Right cardiac atrium (tissue), 5 donors: ENCODE data around the gene TREML2. TPM values are rescaled to one million over a fixed set of nuclear protein-coding genes. Genes with fewer than 3 reads are reported as not detected.

ENCODE experiments used
- ATAC-seq, 2 donors: fragments of 200-7000 bp; cut with Tn5 transposase; one replicate each; pipeline versions ENCODE4 v1.8.0 to v1.9.1; 2020; ENCODE audit warnings: moderate library complexity in 2 of 2, mild to moderate bottlenecking in 1 of 2
- DNase-seq, 3 donors: peaks; one replicate each; pipeline ENCODE4 v3.0.0-alpha.2; 2020
- H3K27ac ChIP-seq: one replicate; pipeline ENCODE4 v1.5.1; 2013; ENCODE audit warnings: mild to moderate bottlenecking, low read length, control low read depth, moderate library complexity
- H3K27me3 ChIP-seq: one replicate; pipeline ENCODE4 v1.6.1; 2013; ENCODE audit not compliant: control insufficient read depth, insufficient read depth
- H3K4me1 ChIP-seq: one replicate; pipeline ENCODE4 v1.6.1; 2013; ENCODE audit warnings: low read length; ENCODE audit not compliant: control insufficient read depth, insufficient read depth
- H3K4me3 ChIP-seq: one replicate; pipeline ENCODE4 v1.5.1; 2013; ENCODE audit warnings: low read length, control low read depth
- H3K9me3 ChIP-seq: one replicate; pipeline ENCODE4 v1.6.1; 2013; ENCODE audit warnings: low read length; ENCODE audit not compliant: control insufficient read depth
- WGBS: extraction: QIAGEN DNeasy Blood & Tissue Kit; methylation state at CpG from one replicate; pipeline ENCODE4 v1.1.7; 2013; 5-methylcytosine and 5-hydroxymethylcytosine counted together
- intact Hi-C, 4 donors: fragments of 100-400 bp; cut with DNase I; formaldehyde crosslinking; loops; one replicate each; pipeline versions ENCODE4 v1.11.0 to v1.14.0; 2022 to 2023
- polyA plus RNA-seq: library from polyadenylated mRNA; stranded (reverse); fragments of 200-250 nt; gene quantifications from one replicate; pipeline ENCODE4 v1.2.3, GENCODE V29; 2013
- total RNA-seq, 4 donors: library from RNA; stranded (reverse); fragmentation: NEBNext Ultra II Directional; extraction: Animal tissue kit (Norgen Biotek cat#: 25700); gene quantifications; one replicate each; pipeline ENCODE4 v1.2.1, GENCODE V29; 2021
- donor health status: healthy with polysubstance abuse.
- donor health status: DM: no; HTN: yes; CAD: no.
- donor health status: DM: no; HTN: no; CAD: no.
- donor health status: DM: no; HTN: yes; CAD: no; lungs with severe emphysema.
- donor health status: DM: yes; HTN: yes; CAD: no.

TREML2 gene
- total and polyA plus RNA-seq, 5 donors = 0.02 to 0.15 TPM; not detected in 3

- WGBS = 49% methylated on average over 12 of the region's 12 CpGs
- no peak overlapping the region for H3K27ac ChIP-seq
- H3K4me3 ChIP-seq = no peak overlapping the region
- H3K9me3 ChIP-seq = no peaks in the 10 kb centered on the region
- no peak for ATAC-seq
- no peaks in the 10 kb centered on the region for H3K4me1 ChIP-seq
- no peak for DNase-seq
- H3K27me3 ChIP-seq = no peaks in the 10 kb centered on the region
- intact Hi-C loops = no loop called here
Observed at GRCh38 chr6:41159415-41160082, 41.4 kb downstream of the TREML2 start.

GRCh38 chr6:41157323-41157722 lies 43.6 kb downstream of the TREML2 start:
- H3K27me3 ChIP-seq = no peaks in the 10 kb centered on the region

GRCh38 chr6:41156771-41157170 lies 44.2 kb downstream of the TREML2 start:
- H3K9me3 ChIP-seq = no peaks in the 10 kb centered on the region
- DNase-seq (no peak), ATAC-seq (no peak)
- H3K4me3 ChIP-seq = no peak overlapping the region
- no peaks in the 10 kb centered on the region for H3K27me3 ChIP-seq
- no peak overlapping the region for H3K27ac ChIP-seq
- intact Hi-C loops = no loop called here
- WGBS = 94% methylated on average over 6 of the region's 6 CpGs
- H3K4me1 ChIP-seq = no peaks in the 10 kb centered on the region

More at GRCh38 chr6:41157323-41157722, 43.6 kb downstream of the TREML2 start:
- H3K4me3 ChIP-seq = no peak overlapping the region
- intact Hi-C loops = no loop called here
- no peaks in the 10 kb centered on the region for H3K4me1 ChIP-seq
- no peaks in the 10 kb centered on the region for H3K9me3 ChIP-seq
- 82% methylated on average over 5 of the region's 5 CpGs for WGBS
- H3K27ac ChIP-seq = no peak overlapping the region
- ATAC-seq (peak; percentile 28 to 67), DNase-seq (peak in 1 of 3 donors; percentile 52)

DNA sequence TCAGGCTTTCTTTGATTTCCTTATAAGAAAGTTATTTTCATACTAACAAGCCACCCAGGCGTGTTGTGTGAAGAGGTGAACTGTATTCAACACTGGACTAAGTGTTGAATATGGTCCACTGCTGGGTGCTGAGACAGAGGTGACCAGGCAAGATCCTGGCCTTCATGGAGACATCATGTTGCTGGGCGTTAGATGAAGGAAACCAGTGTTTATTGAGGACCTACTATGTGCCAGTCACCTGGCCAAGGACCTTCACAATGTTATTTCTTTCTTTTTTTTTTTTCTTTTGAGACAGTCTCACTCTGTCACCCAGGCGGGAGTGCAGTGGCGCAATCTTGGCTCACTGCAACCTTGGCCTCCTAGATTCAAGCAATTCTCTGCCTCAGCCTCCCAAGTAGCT lies 44.9 kb downstream of the TREML2 start:
- no peaks in the 10 kb centered on the region for H3K4me1 ChIP-seq
- 92% methylated on average over 4 of the region's 4 CpGs for WGBS
- intact Hi-C loops = no loop called here
- DNase-seq (no peak), ATAC-seq (no peak)
- no peak overlapping the region for H3K4me3 ChIP-seq
- no peaks in the 10 kb centered on the region for H3K9me3 ChIP-seq
- no peaks in the 10 kb centered on the region for H3K27me3 ChIP-seq
- no peak overlapping the region for H3K27ac ChIP-seq

DNA sequence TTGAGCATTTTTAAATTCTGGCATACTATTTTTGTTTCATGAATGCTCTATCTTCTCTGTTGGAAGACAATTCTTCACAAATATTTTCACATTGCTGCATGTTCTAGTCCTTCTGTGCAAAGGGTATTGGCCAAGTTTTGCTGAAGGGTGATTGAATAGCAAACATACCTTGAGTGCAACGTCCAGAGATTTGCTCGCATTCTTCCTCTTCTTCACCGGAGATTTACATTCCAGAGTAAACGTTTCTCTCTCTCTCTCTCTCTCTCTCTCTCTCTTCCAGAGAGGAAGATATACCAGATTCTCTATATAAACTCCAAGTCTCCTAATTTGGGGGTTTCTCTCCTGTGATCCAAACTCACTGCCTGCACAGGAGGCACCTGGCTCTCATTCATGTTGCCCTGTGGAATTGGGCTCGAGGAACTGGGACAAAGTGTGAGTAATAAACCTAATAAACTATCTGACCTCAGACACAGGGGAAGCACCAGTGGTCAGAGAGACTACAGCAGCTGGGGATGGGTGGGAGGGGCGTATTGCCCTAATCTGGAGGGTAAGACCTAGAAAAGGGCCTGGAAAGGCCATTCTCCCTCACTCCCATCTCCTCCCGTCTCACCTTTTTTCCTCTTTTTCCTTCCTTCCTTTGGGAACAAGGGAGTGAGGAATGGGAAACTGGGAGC lies 45.7 kb downstream of the TREML2 start:
- ATAC-seq (no peak), DNase-seq (no peak)
- no peak overlapping the region for H3K4me3 ChIP-seq
- H3K27ac ChIP-seq = no peak overlapping the region
- intact Hi-C loops = no loop called here
- 43% methylated on average over 7 of the region's 7 CpGs for WGBS
- no peaks in the 10 kb centered on the region for H3K27me3 ChIP-seq
- no peaks in the 10 kb centered on the region for H3K9me3 ChIP-seq
- H3K4me1 ChIP-seq = no peaks in the 10 kb centered on the region

GRCh38 chr6:41153992-41154625 lies 46.8 kb downstream of the TREML2 start, which contains the start of gene TREML1:
TREML1 (minus strand) TSS chr6:41154347; CDS start chr6:41154288, 59 bp downstream.
- DNase-seq (no peak), ATAC-seq (no peak)
- H3K4me1 ChIP-seq = no peaks in the 10 kb centered on the region
- H3K4me3 ChIP-seq = no peak within 1 kb of the TSS
- intact Hi-C loops = no loop called here
- H3K27ac ChIP-seq = no peak within 1 kb of the TSS
- no peaks in the 10 kb centered on the region for H3K27me3 ChIP-seq
- 64% methylated on average over 5 of the region's 5 CpGs for WGBS
- H3K9me3 ChIP-seq = no peaks in the 10 kb centered on the region

- Histone ChIP-seq H3K9me3 (no peaks in the 10 kb centered on the region), H3K27ac (no peak overlapping the region), H3K4me3 (no peak overlapping the region), H3K4me1 (no peaks in the 10 kb centered on the region), H3K27me3 (no peaks in the 10 kb centered on the region)
- 64% methylated on average over 4 of the region's 4 CpGs for WGBS
- intact Hi-C loops = no loop called here
- ATAC-seq = no peak
- no peak for DNase-seq
Observed at GRCh38 chr6:41153451-41153850, 47.5 kb downstream of the TREML2 start.

DNA sequence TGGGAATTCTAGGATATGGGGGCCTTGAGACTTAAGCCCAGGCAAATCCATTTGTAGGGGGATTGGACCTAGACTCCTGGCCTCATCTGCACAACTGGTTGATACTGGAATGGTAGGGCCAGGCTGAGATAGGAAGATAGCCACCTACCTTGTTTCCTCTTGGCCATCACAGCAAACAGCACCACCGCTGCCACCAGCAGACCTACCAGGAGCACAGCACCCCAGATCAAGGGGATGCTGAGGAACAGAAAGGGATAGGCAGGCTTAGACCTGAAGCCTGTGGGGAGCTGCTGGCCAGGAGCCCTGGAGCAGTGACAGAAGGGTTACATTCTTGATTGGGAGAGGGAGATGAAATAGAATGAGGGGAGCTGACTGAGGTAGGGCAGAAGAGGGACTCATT lies 50.3 kb downstream of the TREML2 start:
- H3K9me3 ChIP-seq = no peaks in the 10 kb centered on the region
- WGBS = 94% methylated on average over 1 of the region's 1 CpG
- no peak for DNase-seq
- no peaks in the 10 kb centered on the region for H3K4me1 ChIP-seq
- H3K27ac ChIP-seq = no peak overlapping the region
- no peaks in the 10 kb centered on the region for H3K27me3 ChIP-seq
- intact Hi-C loops = no loop called here
- no peak for ATAC-seq
- H3K4me3 ChIP-seq = no peak overlapping the region

DNA sequence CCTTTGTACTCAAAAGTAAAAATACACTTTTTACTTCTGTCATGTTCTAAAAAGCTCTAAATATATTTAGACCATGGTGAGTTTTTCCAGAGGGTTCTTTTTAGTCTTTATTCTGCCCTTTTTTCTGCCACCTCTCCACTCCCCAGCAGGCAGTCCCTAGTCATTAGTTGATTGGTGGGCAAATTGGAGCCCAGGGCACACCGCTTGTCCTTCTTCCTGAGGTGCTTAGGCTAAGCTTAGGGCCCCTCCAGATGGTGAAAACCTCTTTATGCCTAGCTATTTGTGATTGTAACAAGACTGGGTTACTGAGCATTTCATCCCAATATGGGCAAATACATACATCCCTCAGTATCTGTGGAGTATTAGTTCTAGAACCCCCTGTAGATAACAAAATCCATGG lies 53.0 kb downstream of the TREML2 start:
- ATAC-seq = no peak
- intact Hi-C loops = no loop called here
- 98% methylated on average over 1 of the region's 1 CpG for whole genome bisulfite sequencing

More for the DNA sequence above, 53.0 kb downstream of the TREML2 start:
- Histone ChIP-seq H3K27me3 (no peaks in the 10 kb centered on the region), H3K9me3 (no peaks in the 10 kb centered on the region), H3K4me3 (no peak overlapping the region), H3K27ac (no peak overlapping the region), H3K4me1 (no peaks in the 10 kb centered on the region)
- DNase-seq = no peak
